ENCODE results near the gene GPRC6A.
"Not testable (repeated sequence)": the region's sequence is repeated elsewhere in the genome, so short reads cannot be mapped to it uniquely, and the experiment has no call there.

The GPRC6A gene

GRCh38 chr6:116828983-116829382, at the start of gene GPRC6A:
GPRC6A (minus strand) TSS chr6:116829083; CDS start chr6:116829013, 70 bp downstream.
- no peak for DNase-seq

- DNase-seq: no peak
Observed at GRCh38 chr6:116877743-116878142, 48.9 kb upstream of the GPRC6A start.

GRCh38 chr6:116876635-116877611, 48.0 kb upstream of the GPRC6A start, which contains the start of gene RFX6:
RFX6 (plus strand) TSS chr6:116877242; CDS start chr6:116877276, 34 bp downstream.
- no peak for DNase-seq

GRCh38 chr6:116876107-116876506, 47.2 kb upstream of the GPRC6A start:
- DNase-seq: no peak

GRCh38 chr6:116872771-116873170, 43.9 kb upstream of the GPRC6A start:
- DNase-seq: no peak

GRCh38 chr6:116866281-116866871, 37.5 kb upstream of the GPRC6A start:
- DNase-seq: no peak

- no peak for DNase-seq
Observed at GRCh38 chr6:116859264-116859663, 30.4 kb upstream of the GPRC6A start.

- DNase-seq: no peak
Observed at GRCh38 chr6:116858060-116858459, 29.2 kb upstream of the GPRC6A start.

- DNase-seq: no peak
Observed at GRCh38 chr6:116847227-116847626, 18.3 kb upstream of the GPRC6A start.

- no peak for DNase-seq
Observed at GRCh38 chr6:116842459-116842858, 13.6 kb upstream of the GPRC6A start.

- no peak for DNase-seq
Observed at GRCh38 chr6:116840091-116840490, 11.2 kb upstream of the GPRC6A start.

GRCh38 chr6:116836606-116837342, 7.9 kb upstream of the GPRC6A start:
- DNase-seq: no peak

GRCh38 chr6:116834526-116834925, 5.6 kb upstream of the GPRC6A start:
- DNase-seq: not testable (repeated sequence)

- DNase-seq: no peak
Observed at GRCh38 chr6:116827561-116828240, 1.2 kb downstream of the GPRC6A start.

GRCh38 chr6:116816336-116816735, 12.5 kb downstream of the GPRC6A start:
- DNase-seq: not testable (repeated sequence)

GRCh38 chr6:116812051-116812650, 16.7 kb downstream of the GPRC6A start:
- DNase-seq: no peak

GRCh38 chr6:116801971-116802370, 26.9 kb downstream of the GPRC6A start:
- DNase-seq: no peak

- DNase-seq: no peak
Observed at GRCh38 chr6:116799945-116800344, 28.9 kb downstream of the GPRC6A start.

- DNase-seq: no peak
Observed at GRCh38 chr6:116797585-116797984, 31.3 kb downstream of the GPRC6A start.

GRCh38 chr6:116793224-116793623, 35.7 kb downstream of the GPRC6A start:
- no peak for DNase-seq

GRCh38 chr6:116783852-116784251, 45.0 kb downstream of the GPRC6A start:
- DNase-seq: no peak

GRCh38 chr6:116779573-116780164, 49.2 kb downstream of the GPRC6A start:
- no peak for DNase-seq
